Urothelium cell line (cell line): ENCODE measurements around the gene GRB2.
"Not testable (repeated sequence)": the region's sequence is repeated elsewhere in the genome, so short reads cannot be mapped to it uniquely, and the experiment has no call there.

Experiments used
- DNase-seq: peaks from one replicate; pipeline ENCODE4 v3.0.0; 2011; ENCODE audit warnings: low spot score, mixed read lengths
- FAIRE-seq: peaks from 2 replicates; lab custom pipeline; 2011; peaks lifted over from hg19 to GRCh38; lab: Jason Lieb, UNC

GRB2 gene

DNA sequence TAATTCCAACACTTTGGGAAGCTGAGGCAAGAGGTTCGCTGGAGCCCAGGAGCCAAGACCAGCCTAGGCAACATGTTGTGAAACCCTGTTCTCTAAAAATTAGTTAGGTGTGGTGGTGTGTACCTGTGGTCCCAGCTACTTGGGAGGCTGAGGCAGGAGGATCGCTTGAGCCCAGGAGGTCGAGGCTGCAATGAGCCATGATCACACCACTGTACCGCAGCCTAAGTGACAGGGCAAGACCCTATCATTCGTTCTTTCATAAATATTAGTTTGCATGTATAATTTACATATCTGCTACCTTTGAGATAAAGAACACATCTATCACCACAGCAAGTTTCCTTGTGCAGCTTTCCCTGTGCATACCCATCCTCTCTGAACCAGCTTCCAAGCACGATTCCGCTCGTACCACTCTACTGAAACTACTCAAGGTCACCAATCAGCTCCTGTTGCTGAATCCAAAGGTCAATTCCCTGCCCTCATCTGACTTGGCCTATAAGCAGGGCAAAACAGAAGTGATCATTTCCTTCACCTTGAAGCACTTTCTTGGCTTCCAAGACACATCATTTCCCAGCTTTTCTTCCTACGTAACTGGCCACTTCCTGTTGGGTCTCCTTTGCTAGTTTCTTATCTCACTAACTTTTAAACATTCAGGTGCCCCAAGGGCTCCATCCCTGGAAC is 49.1 kb downstream of the GRB2 start:
- no peak for DNase-seq
- no peak for FAIRE-seq

DNA sequence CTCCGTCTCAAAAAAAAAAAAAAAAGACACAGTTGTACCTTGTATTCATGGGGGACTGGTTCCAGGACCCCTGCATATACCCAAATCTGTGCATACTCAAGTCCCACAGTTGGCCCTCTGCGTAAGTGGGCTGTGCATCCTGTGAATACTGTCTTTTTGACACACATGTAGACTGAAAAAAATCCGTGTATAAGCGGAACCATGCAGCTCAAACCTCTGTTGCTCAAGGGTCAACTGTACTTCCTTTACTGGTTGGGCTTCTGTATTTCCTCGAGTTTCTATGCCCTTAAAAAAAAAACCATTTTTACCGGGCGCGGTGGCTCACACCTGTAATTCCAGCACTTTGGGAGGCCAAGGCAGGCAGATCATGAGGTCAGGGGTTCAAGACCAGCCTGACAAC is 52.3 kb downstream of the GRB2 start:
- no peak for FAIRE-seq
- DNase-seq: no peak

DNA sequence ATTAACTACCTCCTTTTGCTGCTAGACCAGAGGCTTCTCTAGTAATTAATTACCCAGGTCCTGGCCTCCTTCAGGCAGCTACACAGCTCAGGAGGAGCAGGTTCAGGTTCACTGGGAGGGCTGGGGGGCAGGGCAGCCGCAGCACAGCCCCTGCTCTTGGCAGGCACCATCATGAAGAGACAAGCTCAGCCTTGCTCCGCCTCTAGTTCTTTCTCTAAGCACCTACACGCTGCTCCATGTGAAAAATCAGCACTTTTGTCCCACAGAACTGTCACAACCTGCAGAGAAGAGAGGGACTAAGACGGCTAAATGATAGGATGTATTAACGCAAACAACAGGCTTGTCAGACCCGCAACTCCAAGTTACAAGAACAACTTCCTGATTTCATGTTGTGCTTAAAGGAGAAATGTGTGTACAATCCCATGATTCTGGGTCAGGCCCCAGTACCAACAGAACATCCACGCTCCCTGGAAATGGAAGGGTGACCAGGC is 53.4 kb downstream of the GRB2 start:
- FAIRE-seq (no peak), DNase-seq (no peak)

DNA sequence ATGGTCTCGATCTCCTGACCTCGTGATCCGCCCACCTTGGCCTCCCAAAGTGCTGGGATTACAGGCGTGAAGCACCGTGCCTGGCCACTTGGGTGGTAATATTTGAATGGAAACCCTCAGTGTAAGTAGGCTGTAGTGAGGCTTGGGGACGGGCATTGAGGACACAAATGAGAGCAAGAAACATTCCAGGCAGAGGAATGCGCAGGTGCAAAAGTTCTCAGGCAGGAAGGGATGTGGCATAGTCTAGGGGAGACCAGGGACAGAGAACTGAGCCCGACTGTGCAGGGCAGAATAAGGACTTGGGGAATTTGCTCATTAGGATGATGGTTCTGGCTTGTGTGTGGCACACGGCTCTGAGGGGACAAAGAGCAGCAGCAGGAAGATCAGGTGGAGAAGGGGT is 54.8 kb downstream of the GRB2 start:
- FAIRE-seq: no peak
- DNase-seq: no peak

DNA sequence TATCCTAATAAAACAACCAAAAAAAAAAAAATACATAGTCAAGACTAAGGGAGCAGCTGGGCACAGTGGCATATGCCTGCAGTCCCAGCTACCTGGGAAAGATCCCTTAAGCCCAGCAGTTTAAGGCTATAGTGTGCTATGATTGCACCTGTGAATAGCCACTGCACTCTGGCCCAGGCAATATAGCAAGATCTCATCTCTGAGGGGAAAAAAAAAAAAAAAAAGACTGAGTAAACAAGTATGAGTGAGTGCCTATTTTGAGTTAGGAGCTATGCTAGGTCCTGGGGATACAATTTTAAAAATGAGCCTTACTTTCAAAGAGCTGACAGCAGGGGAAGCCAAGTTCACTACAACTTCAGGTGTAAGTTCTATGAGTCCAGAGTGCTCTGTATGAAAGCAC is 55.4 kb downstream of the GRB2 start:
- FAIRE-seq (no peak), DNase-seq (no peak)

DNA sequence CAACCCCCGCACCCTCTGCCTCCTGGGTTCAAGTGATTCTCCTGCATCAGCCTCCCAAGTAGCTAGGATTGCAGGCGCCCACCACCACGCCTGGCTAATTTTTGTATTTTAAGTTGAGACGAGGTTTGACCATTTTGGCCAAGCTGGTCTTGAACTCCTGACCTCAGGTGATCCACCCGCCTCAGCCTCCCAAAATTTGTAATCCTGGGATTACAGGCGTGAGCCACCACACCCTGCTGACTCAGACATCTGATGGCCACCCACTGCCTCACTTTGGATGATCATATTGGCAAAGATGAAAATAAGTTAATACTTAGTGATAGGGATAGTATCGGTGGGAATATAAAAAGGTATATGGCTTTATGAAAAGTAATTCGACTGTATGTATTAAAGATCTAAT is 55.9 kb downstream of the GRB2 start:
- DNase-seq: no peak
- no peak for FAIRE-seq

DNA sequence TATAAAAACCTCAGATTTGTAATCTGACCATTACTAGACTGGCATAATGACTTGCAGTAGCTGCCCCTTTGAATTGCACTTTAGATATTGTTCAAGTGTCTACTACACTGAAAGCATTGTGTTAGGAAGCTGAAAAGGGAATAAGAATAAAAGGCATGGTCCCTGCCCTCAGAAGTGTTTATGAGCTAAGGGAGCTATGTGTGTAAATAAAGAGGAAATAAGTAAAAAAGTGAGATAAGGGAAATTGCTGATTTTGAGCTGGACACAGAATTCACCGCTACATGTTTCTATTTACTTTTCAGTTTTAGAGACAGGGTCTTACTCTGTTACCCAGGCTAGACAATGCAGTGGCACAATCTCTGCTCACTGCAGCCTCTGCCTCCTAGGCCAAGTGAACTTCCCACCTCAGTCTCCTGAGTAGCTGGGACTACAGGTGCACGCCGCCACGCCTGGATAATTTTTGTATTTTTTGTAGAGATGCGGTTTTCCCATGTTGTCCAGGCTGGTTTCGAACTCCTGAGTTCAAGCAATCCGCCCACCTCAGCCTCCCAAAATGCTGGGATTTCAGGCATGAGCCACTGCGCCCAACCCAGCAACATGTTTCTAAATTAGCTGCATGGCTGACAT is 57.0 kb downstream of the GRB2 start:
- no peak for FAIRE-seq
- DNase-seq: no peak

DNA sequence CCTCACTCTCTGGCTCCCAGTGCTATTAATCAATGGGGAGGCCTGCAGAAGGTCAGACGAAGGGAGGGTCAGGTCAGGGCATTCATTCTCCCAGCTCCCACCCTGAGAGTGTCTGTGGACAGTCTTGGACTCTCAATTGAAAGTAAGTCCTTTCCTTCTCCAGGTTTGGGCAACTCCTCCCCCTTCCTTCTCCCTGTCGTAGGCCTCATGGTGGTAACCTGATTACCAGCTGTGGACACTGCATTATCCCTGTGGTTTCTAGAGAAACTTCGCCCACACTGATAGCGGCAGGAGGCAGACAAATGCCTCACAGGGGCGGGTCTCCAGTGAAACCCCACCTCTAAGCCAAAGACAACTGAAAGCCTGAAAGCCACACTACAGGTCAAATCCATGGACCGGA is 58.6 kb downstream of the GRB2 start:
- no peak for DNase-seq
- no peak for FAIRE-seq

DNA sequence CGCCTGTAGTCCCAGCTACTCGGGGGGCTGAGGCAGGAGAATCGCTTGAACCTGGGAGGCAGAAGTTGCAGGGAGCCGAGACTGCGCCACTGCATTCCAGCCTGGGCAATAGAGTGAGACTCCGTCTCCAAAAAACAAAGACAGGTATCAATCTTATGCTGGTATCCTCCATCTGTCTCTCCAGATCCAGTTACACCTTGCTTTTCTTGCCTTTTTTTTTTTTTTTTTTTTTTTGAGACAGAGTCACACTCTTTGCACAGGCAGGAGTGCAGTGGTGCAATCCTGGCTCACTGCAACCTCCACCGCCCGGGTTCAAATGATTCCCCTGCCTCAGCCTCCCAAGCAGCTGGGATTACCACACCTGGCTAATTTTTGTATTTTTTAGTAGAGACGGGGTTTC is 59.1 kb downstream of the GRB2 start:
- not testable (repeated sequence) for FAIRE-seq, DNase-seq

DNA sequence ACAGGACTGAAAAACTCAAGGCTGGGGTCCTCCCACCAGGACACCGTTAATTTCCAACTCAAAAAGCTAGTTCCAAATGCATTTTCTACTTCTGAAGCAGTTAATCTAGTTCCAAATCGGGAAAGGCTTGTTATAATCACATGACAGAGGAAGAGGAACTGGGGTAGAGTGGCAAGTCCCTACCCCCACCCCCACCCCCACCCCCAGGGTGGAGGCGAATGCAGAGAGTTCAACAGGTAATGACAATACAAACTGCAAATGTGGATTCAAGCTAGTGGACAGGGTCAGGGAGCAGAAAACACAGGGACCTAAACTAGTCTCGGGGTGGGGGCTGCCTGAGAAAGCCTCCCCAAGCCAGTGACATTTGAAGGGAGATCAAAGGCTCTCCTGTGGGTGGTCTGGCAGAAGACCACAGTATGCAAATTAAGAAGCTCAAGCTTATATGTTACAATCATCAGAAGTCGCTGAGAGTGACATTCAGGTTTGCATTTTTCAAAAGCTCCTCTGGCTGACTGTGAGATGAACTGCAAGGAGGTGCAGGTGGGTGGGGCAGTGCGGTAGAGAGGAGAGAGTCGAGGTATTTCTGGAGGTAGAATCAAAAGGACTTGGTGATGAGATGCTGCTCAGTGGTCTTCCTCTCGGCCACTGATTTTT is 59.8 kb downstream of the GRB2 start:
- DNase-seq (no peak), FAIRE-seq (no peak)

DNA sequence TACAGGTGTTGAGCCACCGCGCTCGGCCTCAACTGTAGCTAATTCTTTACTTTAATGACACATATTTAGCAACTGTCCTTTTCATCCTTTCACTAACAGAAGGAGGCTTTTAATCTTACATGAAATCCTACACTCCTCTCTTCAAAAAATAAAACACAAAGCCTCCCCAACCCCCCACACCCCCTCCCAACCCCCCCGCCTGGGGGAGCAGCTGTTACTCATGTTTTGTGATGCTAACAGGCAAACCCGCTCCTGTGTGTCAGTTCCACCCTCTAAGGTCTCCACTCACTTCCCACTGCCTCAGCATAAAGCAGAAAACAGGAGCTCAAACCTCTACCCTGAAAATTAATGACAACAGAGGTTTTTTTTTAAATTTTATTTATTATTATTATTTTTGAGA is 60.8 kb downstream of the GRB2 start:
- FAIRE-seq (no peak), DNase-seq (no peak)

DNA sequence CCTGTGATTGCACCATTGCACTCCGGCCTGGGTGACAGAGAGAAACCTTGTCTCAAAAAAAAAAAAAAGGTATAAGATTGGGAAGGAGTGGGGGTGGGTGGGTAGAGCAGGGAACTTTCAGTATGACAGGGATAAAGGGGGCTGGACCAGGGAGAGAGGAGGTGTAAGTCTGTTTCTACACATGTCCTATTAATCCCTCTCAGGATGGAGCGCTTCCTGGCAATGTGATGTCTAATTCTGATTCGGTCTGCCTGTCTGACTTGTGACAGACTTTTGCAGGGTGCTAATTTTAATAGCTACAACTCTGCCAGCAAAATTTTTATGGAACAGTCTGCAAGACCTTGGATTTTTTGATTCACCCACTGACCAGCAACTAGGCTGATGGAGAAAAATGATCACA is 62.5 kb downstream of the GRB2 start:
- DNase-seq (no peak), FAIRE-seq (no peak)

DNA sequence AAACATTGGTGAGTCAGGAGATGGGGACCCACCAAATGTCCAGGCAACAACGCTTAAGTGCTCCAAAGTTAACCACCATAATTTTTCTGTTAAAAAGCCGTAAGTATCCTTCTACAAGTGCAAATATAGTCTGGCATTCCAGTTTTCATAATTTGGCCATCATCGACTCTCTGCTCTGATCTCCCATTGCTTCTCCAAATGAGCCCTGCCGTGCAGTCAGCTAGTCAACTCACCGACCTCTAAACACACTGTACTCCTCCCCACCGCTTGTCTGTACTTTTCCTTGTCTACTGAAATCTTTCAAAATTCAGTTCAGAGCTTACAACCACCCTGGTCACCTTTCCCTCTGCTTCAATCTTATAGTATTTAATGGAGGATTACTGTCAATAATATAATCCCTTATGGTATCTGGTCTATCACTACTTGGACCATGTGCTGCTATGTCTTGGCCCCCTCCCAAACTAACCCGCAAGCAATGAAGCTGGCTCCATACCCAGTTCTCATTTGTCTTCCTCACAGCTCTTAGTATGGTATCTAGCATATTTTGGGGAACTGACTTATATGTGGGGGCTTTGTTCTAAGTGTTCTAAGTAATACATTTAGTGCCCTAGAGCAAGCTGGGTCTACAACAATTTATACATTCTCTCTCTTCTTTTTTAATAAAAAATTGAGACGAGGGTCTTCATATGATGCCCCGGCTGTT is 63.5 kb downstream of the GRB2 start:
- DNase-seq (no peak), FAIRE-seq (no peak)

DNA sequence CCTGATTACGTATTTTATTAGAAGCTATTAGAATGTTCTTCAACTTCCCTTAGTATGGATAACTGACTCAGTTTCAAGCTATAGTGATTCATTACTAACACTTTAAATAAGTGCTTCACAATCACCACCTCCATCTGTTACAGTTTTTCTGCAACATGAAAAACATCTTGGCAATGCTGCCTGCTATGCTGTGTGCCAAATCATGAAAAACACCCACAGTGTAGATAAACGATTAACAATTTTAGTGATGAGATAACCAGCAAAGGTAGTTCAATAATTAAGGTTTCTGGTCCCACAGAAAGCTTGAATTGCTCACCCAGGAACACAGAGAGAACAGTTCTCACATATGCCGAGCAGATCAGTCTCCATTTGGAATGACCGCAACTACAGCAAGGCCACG is 64.8 kb downstream of the GRB2 start:
- DNase-seq (no peak), FAIRE-seq (no peak)

DNA sequence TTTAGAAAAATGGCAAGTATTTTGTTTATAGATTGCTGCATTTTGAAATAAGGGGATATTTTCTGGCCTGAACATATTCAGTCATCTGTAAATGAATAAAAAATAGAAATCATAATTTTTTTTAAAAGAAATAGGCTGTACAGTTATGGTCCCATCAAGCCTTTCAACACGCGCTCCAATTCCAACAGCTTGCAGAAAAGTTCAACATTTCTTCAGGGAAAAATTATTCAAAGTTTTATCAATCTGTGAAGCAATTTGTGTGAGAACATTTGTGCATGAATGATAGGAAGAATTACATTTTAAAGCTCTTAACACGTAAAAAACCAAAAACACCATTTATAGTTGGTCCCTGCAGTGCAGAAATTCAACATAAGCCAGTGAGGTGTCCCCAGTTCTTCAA is 65.5 kb downstream of the GRB2 start:
- no peak for FAIRE-seq
- DNase-seq: no peak

DNA sequence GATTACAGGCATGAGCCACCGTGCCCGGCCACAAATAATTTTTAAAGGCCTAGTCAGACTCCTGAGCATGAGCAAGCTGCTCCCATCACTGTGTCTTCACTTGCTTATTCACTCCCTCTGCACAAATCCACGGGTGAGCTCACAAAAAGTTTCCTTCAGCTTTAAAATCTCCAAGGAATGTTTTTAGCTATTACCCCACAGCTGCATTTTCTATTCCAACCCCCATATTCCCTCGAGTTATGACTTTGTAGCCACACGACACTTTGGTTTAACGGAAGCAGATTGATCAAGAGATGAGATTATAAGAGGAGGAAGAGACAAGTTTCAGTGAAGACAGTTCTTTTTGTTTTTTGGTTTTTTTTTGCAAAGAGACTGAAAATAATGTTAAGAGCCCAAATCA is 67.1 kb downstream of the GRB2 start:
- DNase-seq: no peak
- FAIRE-seq: no peak

DNA sequence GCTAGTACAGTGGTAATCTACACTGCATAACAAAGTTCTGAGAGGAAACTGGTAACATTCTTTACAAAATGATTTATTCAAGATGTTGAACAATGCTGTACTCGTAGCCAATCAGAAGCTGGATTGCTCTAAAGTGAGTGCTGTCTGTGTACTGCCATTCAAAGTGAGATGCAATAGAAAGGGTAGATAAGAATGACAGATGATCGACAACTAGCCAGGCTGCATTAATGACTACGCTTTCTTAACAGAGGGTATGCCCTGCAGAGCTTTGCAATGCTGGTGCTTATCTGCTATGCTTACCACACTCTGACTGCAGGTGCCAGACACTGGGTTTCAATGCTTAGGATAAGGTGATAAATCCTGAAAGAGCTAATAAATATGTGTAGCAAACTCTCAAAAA is 70.2 kb downstream of the GRB2 start:
- DNase-seq (no peak), FAIRE-seq (no peak)

DNA sequence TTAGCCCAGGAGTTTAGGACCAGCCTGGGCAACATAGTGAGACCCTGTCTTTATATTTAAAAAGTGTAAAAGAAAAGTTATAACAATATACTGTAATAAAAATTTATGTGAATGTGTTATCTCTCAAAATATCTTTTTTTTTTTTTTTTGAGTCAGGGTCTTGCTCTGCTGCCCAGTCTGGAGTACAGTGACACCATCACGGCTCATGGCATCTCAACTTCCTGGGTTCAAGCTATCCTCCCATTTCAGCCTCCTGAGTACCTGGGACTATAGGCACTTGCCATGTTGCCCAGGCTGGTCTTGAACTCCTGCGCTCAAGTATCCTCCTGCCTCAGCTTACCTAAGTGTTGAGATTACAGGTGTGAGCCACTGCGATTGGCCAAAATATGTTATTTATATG is 70.8 kb downstream of the GRB2 start:
- no peak for DNase-seq
- FAIRE-seq: no peak

DNA sequence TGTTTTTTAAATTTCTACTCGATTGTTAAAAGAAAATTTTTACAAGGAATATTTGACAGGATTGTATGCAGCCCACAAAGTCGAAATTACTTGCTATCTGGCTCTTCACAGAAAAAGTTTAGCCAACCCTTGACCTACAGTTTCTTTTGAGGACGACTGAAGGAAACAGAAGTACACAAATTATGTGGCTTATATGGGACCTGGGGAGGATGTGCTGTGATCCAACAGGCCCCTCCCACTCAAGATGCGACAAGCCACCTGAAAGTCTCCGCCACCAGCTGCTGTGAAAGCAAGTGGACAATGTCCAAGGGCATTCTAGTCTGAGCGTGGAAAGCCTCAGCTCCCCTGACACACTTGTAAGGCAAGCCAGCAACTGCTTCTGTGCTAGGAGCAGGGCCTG is 73.8 kb downstream of the GRB2 start:
- DNase-seq: no peak
- no peak for FAIRE-seq

DNA sequence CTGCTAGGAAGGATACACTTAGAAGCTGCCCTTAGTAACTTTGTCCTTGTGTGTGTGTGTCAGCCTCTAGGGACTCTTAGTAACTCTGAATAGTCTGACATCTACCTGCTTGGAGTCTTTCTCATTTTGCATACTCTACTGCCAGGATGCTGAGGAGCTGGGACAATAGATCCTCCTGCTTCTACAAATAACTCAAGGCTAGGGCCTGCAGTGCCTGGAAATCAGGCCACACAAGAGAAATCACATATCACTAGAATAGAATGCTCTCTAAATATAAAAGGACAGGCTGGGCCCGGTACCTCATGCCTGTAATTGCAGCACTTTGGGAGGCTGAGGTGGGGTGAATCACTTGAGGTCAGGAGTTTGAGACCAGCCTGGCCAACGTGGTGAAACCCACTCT is 77.7 kb downstream of the GRB2 start:
- DNase-seq (no peak), FAIRE-seq (no peak)

DNA sequence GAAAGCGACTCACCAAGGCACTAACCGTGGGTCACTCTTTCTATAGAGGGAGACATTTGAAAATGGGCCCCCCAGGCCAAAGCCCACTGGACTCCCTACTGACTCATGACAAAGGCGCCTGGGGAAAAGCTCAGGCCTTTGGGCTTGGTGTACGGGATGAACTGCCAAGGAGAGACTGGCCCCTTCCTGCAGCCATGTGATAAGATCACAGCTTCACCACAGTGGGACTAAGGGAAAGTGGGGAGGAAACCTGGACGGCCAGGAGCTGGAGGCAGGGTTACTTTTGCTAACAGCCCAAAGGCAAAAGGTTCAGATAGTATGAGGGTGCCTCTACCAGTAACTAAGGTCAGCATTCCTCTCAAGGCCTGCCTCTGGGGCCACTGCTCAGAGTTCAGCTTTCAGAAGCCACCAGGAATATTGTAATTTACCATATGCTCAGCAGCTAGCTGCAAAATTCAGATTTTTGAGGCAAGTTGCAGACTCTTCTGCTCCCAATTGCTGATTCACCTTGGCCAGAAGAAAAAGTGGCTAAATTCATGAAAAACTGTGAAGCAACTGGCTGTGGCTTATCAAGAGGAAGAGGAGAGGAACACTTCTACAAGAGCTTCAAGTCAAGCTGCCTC is 79.1 kb downstream of the GRB2 start:
- FAIRE-seq (no peak), DNase-seq (no peak)
